Measurements from ENCODE around the gene DDX46. TPM values are rescaled to one million over a fixed set of nuclear protein-coding genes. Genes with fewer than 3 reads are reported as not detected.

DDX46 gene
- total and polyA plus RNA-seq, 2 of the 8 experiments (the other 6 are each of a cell fraction or from before 2014, with no cell fraction given) = 22.6 to 110 TPM

GRCh38 chr5:134738133-134738962, 20.2 kb upstream of the DDX46 start, which contains the start of gene CAMLG (continued):
- TF ChIP-seq SIN3A (conservative IDR thresholded peaks at IDR 0.05 in 1 of 2, IDR thresholded peaks at IDR 0.05 in 1 of 2; ENCODE audit: low read depth in 1 of 2, low read length in 2 of 2) = peak; percentile 20 to 47; a peak in 2 of 4 replicates
- no peak for TF ChIP-seq FOSL1 (IDR thresholded peaks at IDR 0.05; ENCODE audit: insufficient read depth, low read depth, low read length)
- peak; percentile 87 for TF ChIP-seq PHF8 (conservative IDR thresholded peaks at IDR 0.05; ENCODE audit: low read depth, low read length)
- TF ChIP-seq CBX8 (IDR thresholded peaks at IDR 0.05; ENCODE audit: borderline replicate concordance, low read depth, low read length) = no peak
- no peak for TF ChIP-seq CTBP2 (IDR thresholded peaks at IDR 0.05; ENCODE audit: borderline replicate concordance, insufficient read depth, insufficient read length, low read length)
- TF ChIP-seq RBBP5 (IDR thresholded peaks at IDR 0.05; ENCODE audit: borderline replicate concordance, low read depth, low read length) = peak; percentile 65
- TF ChIP-seq NRF1 (IDR thresholded peaks at IDR 0.05; ENCODE audit: low read depth, low read length) = no peak
- peak; percentile 63 to 83 (median 72) for TF ChIP-seq CTCF (IDR thresholded peaks at IDR 0.05; ENCODE audit: control extremely low read depth in 1 of 3, insufficient read depth in 1 of 3, low read depth in 1 of 3, low read length in 3 of 3)
- no peak for TF ChIP-seq GABPA (IDR thresholded peaks at IDR 0.05; ENCODE audit: borderline replicate concordance, insufficient read depth, low read length)
- 0 out of 2 replicates have a peak, but pooled peaks have one; percentile 41 for TF ChIP-seq JUND (IDR thresholded peaks at IDR 0.05; ENCODE audit: low read length)
- TF ChIP-seq POU5F1 (IDR thresholded peaks at IDR 0.05; ENCODE audit: low read depth, low read length) = no peak
- TF ChIP-seq TAF1 (IDR thresholded peaks at IDR 0.05; ENCODE audit: low read depth, low read length) = peak; percentile 79
- peak; percentile 89 for TF ChIP-seq BACH1 (IDR thresholded peaks at IDR 0.05; ENCODE audit: low read length)
- peak; percentile 98 for TF ChIP-seq CREB1 (IDR thresholded peaks at IDR 0.05)
- peak; percentile 100 for TF ChIP-seq YY1 (IDR thresholded peaks at IDR 0.05; ENCODE audit: low read depth, low read length)
